ENCODE measurements around the gene GOLGA7B.

GRCh38 chr10:97861097-97861750, 11.6 kb downstream of the GOLGA7B start:
- TF ChIP-seq ZNF558 (tag by site-specific recombination; IDR thresholded peaks at IDR 0.05) (no peak), CTCF (tag by site-specific recombination; IDR thresholded peaks at IDR 0.05) (no peak), ZSCAN23 (tag by site-specific recombination; IDR thresholded peaks at IDR 0.05) (no peak), ZNF791 (tag by site-specific recombination; IDR thresholded peaks at IDR 0.05) (no peak), ZNF274 (IDR thresholded peaks at IDR 0.05; ENCODE audit: low read length) (no peak), ZNF274 (tag by site-specific recombination; IDR thresholded peaks at IDR 0.05; ENCODE audit: borderline replicate concordance) (no peak), ZNF549 (tag by site-specific recombination; IDR thresholded peaks at IDR 0.05) (no peak), ZBTB11 (tag by site-specific recombination; conservative IDR thresholded peaks at IDR 0.05; ENCODE audit: low read depth) (no peak), INSM2 (tag by site-specific recombination; IDR thresholded peaks at IDR 0.05) (no peak), ZNF2 (tag by site-specific recombination; IDR thresholded peaks at IDR 0.05) (no peak), ZNF148 (tag by site-specific recombination; IDR thresholded peaks at IDR 0.05; ENCODE audit: borderline replicate concordance) (no peak), REST (tag by site-specific recombination; IDR thresholded peaks at IDR 0.05) (no peak), ZSCAN4 (tag by site-specific recombination; IDR thresholded peaks at IDR 0.05) (no peak), ZSCAN5A (tag by site-specific recombination; IDR thresholded peaks at IDR 0.05) (no peak), ZNF747 (tag by site-specific recombination; IDR thresholded peaks at IDR 0.05) (no peak)

All from HEK293 (cell line).